ENCODE data around the gene AKIP1. TPM values are rescaled to one million over a fixed set of nuclear protein-coding genes. Genes with fewer than 3 reads are reported as not detected.

The AKIP1 gene
- total and polyA plus RNA-seq, 2 of the 8 experiments (the other 6 are each of a cell fraction or from before 2014, with no cell fraction given): 17.8 to 29.6 TPM

GRCh38 chr11:8870411-8871170 lies 40.4 kb upstream of the AKIP1 start (continued):
- TF ChIP-seq, protein P1, sequence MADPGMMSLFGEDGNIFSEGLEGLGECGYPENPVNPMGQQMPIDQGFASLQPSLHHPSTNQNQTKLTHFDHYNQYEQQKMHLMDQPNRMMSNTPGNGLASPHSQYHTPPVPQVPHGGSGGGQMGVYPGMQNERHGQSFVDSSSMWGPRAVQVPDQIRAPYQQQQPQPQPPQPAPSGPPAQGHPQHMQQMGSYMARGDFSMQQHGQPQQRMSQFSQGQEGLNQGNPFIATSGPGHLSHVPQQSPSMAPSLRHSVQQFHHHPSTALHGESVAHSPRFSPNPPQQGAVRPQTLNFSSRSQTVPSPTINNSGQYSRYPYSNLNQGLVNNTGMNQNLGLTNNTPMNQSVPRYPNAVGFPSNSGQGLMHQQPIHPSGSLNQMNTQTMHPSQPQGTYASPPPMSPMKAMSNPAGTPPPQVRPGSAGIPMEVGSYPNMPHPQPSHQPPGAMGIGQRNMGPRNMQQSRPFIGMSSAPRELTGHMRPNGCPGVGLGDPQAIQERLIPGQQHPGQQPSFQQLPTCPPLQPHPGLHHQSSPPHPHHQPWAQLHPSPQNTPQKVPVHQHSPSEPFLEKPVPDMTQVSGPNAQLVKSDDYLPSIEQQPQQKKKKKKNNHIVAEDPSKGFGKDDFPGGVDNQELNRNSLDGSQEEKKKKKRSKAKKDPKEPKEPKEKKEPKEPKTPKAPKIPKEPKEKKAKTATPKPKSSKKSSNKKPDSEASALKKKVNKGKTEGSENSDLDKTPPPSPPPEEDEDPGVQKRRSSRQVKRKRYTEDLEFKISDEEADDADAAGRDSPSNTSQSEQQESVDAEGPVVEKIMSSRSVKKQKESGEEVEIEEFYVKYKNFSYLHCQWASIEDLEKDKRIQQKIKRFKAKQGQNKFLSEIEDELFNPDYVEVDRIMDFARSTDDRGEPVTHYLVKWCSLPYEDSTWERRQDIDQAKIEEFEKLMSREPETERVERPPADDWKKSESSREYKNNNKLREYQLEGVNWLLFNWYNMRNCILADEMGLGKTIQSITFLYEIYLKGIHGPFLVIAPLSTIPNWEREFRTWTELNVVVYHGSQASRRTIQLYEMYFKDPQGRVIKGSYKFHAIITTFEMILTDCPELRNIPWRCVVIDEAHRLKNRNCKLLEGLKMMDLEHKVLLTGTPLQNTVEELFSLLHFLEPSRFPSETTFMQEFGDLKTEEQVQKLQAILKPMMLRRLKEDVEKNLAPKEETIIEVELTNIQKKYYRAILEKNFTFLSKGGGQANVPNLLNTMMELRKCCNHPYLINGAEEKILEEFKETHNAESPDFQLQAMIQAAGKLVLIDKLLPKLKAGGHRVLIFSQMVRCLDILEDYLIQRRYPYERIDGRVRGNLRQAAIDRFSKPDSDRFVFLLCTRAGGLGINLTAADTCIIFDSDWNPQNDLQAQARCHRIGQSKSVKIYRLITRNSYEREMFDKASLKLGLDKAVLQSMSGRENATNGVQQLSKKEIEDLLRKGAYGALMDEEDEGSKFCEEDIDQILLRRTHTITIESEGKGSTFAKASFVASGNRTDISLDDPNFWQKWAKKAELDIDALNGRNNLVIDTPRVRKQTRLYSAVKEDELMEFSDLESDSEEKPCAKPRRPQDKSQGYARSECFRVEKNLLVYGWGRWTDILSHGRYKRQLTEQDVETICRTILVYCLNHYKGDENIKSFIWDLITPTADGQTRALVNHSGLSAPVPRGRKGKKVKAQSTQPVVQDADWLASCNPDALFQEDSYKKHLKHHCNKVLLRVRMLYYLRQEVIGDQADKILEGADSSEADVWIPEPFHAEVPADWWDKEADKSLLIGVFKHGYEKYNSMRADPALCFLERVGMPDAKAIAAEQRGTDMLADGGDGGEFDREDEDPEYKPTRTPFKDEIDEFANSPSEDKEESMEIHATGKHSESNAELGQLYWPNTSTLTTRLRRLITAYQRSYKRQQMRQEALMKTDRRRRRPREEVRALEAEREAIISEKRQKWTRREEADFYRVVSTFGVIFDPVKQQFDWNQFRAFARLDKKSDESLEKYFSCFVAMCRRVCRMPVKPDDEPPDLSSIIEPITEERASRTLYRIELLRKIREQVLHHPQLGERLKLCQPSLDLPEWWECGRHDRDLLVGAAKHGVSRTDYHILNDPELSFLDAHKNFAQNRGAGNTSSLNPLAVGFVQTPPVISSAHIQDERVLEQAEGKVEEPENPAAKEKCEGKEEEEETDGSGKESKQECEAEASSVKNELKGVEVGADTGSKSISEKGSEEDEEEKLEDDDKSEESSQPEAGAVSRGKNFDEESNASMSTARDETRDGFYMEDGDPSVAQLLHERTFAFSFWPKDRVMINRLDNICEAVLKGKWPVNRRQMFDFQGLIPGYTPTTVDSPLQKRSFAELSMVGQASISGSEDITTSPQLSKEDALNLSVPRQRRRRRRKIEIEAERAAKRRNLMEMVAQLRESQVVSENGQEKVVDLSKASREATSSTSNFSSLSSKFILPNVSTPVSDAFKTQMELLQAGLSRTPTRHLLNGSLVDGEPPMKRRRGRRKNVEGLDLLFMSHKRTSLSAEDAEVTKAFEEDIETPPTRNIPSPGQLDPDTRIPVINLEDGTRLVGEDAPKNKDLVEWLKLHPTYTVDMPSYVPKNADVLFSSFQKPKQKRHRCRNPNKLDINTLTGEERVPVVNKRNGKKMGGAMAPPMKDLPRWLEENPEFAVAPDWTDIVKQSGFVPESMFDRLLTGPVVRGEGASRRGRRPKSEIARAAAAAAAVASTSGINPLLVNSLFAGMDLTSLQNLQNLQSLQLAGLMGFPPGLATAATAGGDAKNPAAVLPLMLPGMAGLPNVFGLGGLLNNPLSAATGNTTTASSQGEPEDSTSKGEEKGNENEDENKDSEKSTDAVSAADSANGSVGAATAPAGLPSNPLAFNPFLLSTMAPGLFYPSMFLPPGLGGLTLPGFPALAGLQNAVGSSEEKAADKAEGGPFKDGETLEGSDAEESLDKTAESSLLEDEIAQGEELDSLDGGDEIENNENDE (IDR thresholded peaks at IDR 0.05; ENCODE audit: insufficient replicate concordance, low read length): no peak
- TF ChIP-seq KDM4A (IDR thresholded peaks at IDR 0.05; ENCODE audit: low read depth, low read length, severe bottlenecking) (peak; percentile 94), TAF1 (IDR thresholded peaks at IDR 0.05; ENCODE audit: low read depth, low read length) (peak; percentile 58), NRF1 (IDR thresholded peaks at IDR 0.05; ENCODE audit: low read depth, low read length) (no peak), TBP (IDR thresholded peaks at IDR 0.05; ENCODE audit: low read depth, low read length) (no peak), RXRA (IDR thresholded peaks at IDR 0.05; ENCODE audit: insufficient read depth, low read depth, low read length) (no peak), RAD21 (IDR thresholded peaks at IDR 0.05 in 1 of 2, conservative IDR thresholded peaks at IDR 0.05 in 1 of 2; ENCODE audit: low read depth in 2 of 2, low read length in 2 of 2) (peak; percentile 19 to 41; a peak in 3 of 4 replicates)
- TF ChIP-seq, protein P2, sequence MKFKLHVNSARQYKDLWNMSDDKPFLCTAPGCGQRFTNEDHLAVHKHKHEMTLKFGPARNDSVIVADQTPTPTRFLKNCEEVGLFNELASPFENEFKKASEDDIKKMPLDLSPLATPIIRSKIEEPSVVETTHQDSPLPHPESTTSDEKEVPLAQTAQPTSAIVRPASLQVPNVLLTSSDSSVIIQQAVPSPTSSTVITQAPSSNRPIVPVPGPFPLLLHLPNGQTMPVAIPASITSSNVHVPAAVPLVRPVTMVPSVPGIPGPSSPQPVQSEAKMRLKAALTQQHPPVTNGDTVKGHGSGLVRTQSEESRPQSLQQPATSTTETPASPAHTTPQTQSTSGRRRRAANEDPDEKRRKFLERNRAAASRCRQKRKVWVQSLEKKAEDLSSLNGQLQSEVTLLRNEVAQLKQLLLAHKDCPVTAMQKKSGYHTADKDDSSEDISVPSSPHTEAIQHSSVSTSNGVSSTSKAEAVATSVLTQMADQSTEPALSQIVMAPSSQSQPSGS (IDR thresholded peaks at IDR 0.05; ENCODE audit: low read length): 0 out of 2 replicates have a peak, but pooled peaks have one; percentile 28

Measured in H1 (cell line).